ENCODE measurements around the gene CDYL2.

GRCh38 chr16:80719573-80719972 is 84.8 kb downstream of the CDYL2 start:
- TF ChIP-seq POLR2AphosphoS5 (IDR thresholded peaks at IDR 0.05; ENCODE audit: borderline replicate concordance, low read depth, low read length) (no peak), EZH2 (IDR thresholded peaks at IDR 0.05) (no peak), FOXP2 (optimal IDR thresholded peaks at IDR 0.05; ENCODE audit: control extremely low read depth, extremely low read length, insufficient read depth) (no peak)
